ENCODE data around the gene TCF7L1. TPM values are rescaled to one million over a fixed set of nuclear protein-coding genes. Genes with fewer than 3 reads are reported as not detected.
"Not testable (repeated sequence)": the region's sequence is repeated elsewhere in the genome, so short reads cannot be mapped to it uniquely, and the experiment has no call there.

Gene TCF7L1
- 9.3 TPM for total RNA-seq
- long read RNA-seq, transcript TCF7L1-201 (12 exons, 2,968 nt): major isoform, 5 of 7 reads
- long read RNA-seq, partial matches to known transcripts: 0 of 7 reads
- long read RNA-seq, other reads (novel, unspliced or antisense): 2 of 7 reads

GRCh38 chr2:85132834-85133637, at the start of gene TCF7L1:
TCF7L1 (plus strand) TSS chr2:85133392; CDS start chr2:85133685, 293 bp downstream.
- DNase-seq (ENCODE audit: missing footprints) (peak; percentile 89), ATAC-seq (peak; percentile 96)
- intact Hi-C loops (cut with DNase I): loop anchor here (1.0 to 5.0 kb wide), 4 partner anchors 44 to 152 kb away; no protein-coding TSS in a partner anchor

- ATAC-seq: no peak
- DNase-seq (ENCODE audit: missing footprints): no peak
- intact Hi-C loops (cut with DNase I): no loop called here
Observed at GRCh38 chr2:85085563-85085962, 47.6 kb upstream of the TCF7L1 start.

- intact Hi-C loops (cut with DNase I): no loop called here
- ATAC-seq (no peak), DNase-seq (ENCODE audit: missing footprints) (no peak)
Observed at GRCh38 chr2:85087541-85087940, 45.7 kb upstream of the TCF7L1 start.

GRCh38 chr2:85088921-85089320, 44.3 kb upstream of the TCF7L1 start:
- no peak for ATAC-seq
- intact Hi-C loops (cut with DNase I): no loop called here
- no peak for DNase-seq (ENCODE audit: missing footprints)

- no peak for DNase-seq (ENCODE audit: missing footprints)
- intact Hi-C loops (cut with DNase I): no loop called here
- no peak for ATAC-seq
Observed at GRCh38 chr2:85089585-85089984, 43.6 kb upstream of the TCF7L1 start.

- ATAC-seq (no peak), DNase-seq (ENCODE audit: missing footprints) (no peak)
- intact Hi-C loops (cut with DNase I): no loop called here
Observed at GRCh38 chr2:85091838-85092237, 41.4 kb upstream of the TCF7L1 start.

GRCh38 chr2:85095094-85095493, 38.1 kb upstream of the TCF7L1 start:
- intact Hi-C loops (cut with DNase I): no loop called here
- no peak for ATAC-seq
- no peak for DNase-seq (ENCODE audit: missing footprints)

GRCh38 chr2:85096616-85097015, 36.6 kb upstream of the TCF7L1 start:
- DNase-seq (ENCODE audit: missing footprints): no peak
- no peak for ATAC-seq
- intact Hi-C loops (cut with DNase I): no loop called here

- DNase-seq (ENCODE audit: missing footprints) (no peak), ATAC-seq (no peak)
- intact Hi-C loops (cut with DNase I): no loop called here
Observed at GRCh38 chr2:85104228-85104627, 29.0 kb upstream of the TCF7L1 start.

- DNase-seq (ENCODE audit: missing footprints) (no peak), ATAC-seq (no peak)
- intact Hi-C loops (cut with DNase I): no loop called here
Observed at GRCh38 chr2:85106489-85107180, 26.6 kb upstream of the TCF7L1 start.

- intact Hi-C loops (cut with DNase I): no loop called here
- no peak for ATAC-seq
- DNase-seq (ENCODE audit: missing footprints): no peak
Observed at GRCh38 chr2:85110991-85111560, 22.1 kb upstream of the TCF7L1 start.

- DNase-seq (ENCODE audit: missing footprints) (no peak), ATAC-seq (no peak)
- intact Hi-C loops (cut with DNase I): no loop called here
Observed at GRCh38 chr2:85111819-85112281, 21.3 kb upstream of the TCF7L1 start.

GRCh38 chr2:85112906-85113625, 20.1 kb upstream of the TCF7L1 start:
- ATAC-seq (no peak), DNase-seq (ENCODE audit: missing footprints) (no peak)
- intact Hi-C loops (cut with DNase I): no loop called here

GRCh38 chr2:85114586-85115330, 18.4 kb upstream of the TCF7L1 start:
- intact Hi-C loops (cut with DNase I): no loop called here
- ATAC-seq: no peak
- no peak for DNase-seq (ENCODE audit: missing footprints)

- DNase-seq (ENCODE audit: missing footprints) (no peak), ATAC-seq (no peak)
- intact Hi-C loops (cut with DNase I): no loop called here
Observed at GRCh38 chr2:85116207-85116606, 17.0 kb upstream of the TCF7L1 start.

- DNase-seq (ENCODE audit: missing footprints): no peak
- intact Hi-C loops (cut with DNase I): no loop called here
- ATAC-seq: no peak
Observed at GRCh38 chr2:85119900-85120299, 13.3 kb upstream of the TCF7L1 start.

- intact Hi-C loops (cut with DNase I): no loop called here
- no peak for DNase-seq (ENCODE audit: missing footprints)
- ATAC-seq: no peak
Observed at GRCh38 chr2:85120363-85120762, 12.8 kb upstream of the TCF7L1 start.

- intact Hi-C loops (cut with DNase I); DNase-seq (ENCODE audit: missing footprints); ATAC-seq: not testable (repeated sequence)
Observed at GRCh38 chr2:85126462-85126861, 6.7 kb upstream of the TCF7L1 start.
